Mesenchymal stem cell (in vitro differentiated cells and primary cell): ENCODE data around the gene FBN3.

Experiments
- DNase-seq: peaks from one replicate; pipeline ENCODE4 v3.0.0-alpha.2; 2013
- H2AFZ ChIP-seq: one replicate; pipeline ENCODE4 v1.6.1; 2013; ENCODE audit warnings: low read depth, mild to moderate bottlenecking, control low read depth, inconsistent platforms, low read length, moderate library complexity
- H2AK5ac ChIP-seq: 2 replicates; pipeline ENCODE4 v1.6.1; 2013; ENCODE audit warnings: low read length, moderate library complexity, mild to moderate bottlenecking, inconsistent platforms; ENCODE audit not compliant: severe bottlenecking
- H2BK120ac ChIP-seq: one replicate; pipeline ENCODE4 v1.6.1; 2013; ENCODE audit warnings: low read depth, mild to moderate bottlenecking, inconsistent platforms, low read length, moderate library complexity
- H2BK12ac ChIP-seq, 2 experiments: one replicate each; pipeline ENCODE4 v1.6.1; 2013; ENCODE audit warnings: inconsistent platforms in 2 of 2, low read length in 2 of 2, mild to moderate bottlenecking in 2 of 2, moderate library complexity in 2 of 2, control low read depth in 1 of 2
- H2BK15ac ChIP-seq: one replicate; pipeline ENCODE4 v1.6.1; 2013; ENCODE audit warnings: mild to moderate bottlenecking, low read depth, inconsistent platforms; ENCODE audit not compliant: poor library complexity, severe bottlenecking
- H2BK5ac ChIP-seq: 2 replicates; pipeline ENCODE4 v1.6.1; 2013; ENCODE audit warnings: low read depth, mild to moderate bottlenecking, low read length, control low read depth, inconsistent platforms; ENCODE audit not compliant: poor library complexity, severe bottlenecking
- H3K14ac ChIP-seq, 2 experiments: one replicate each; pipeline ENCODE4 v1.6.1; 2013; ENCODE audit warnings: inconsistent platforms in 2 of 2, low read length in 2 of 2, control low read depth in 1 of 2, mild to moderate bottlenecking in 1 of 2, moderate library complexity in 1 of 2
- H3K18ac ChIP-seq, 2 experiments: one replicate each; pipeline ENCODE4 v1.6.1; 2013; ENCODE audit warnings: inconsistent platforms in 2 of 2, low read length in 2 of 2, control low read depth in 1 of 2, low read depth in 1 of 2, mild to moderate bottlenecking in 1 of 2
- H3K23ac ChIP-seq, 2 experiments: one replicate each; pipeline ENCODE4 v1.6.1; 2013; ENCODE audit warnings: inconsistent platforms in 2 of 2, low read length in 2 of 2, mild to moderate bottlenecking in 2 of 2, moderate library complexity in 2 of 2, control low read depth in 1 of 2
- H3K27ac ChIP-seq: 2 replicates; pipeline ENCODE4 v1.5.1; 2013; ENCODE audit warnings: mild to moderate bottlenecking, moderate library complexity, low read length, control low read depth, inconsistent platforms; ENCODE audit not compliant: poor library complexity, severe bottlenecking
- H3K27me3 ChIP-seq, 2 experiments: 2 replicates each; pipeline versions ENCODE4 v1.6.1 to v1.7.0; 2013; ENCODE audit warnings: low read length in 2 of 2, mild to moderate bottlenecking in 2 of 2, moderate library complexity in 2 of 2, control low read depth in 1 of 2, inconsistent platforms in 1 of 2; ENCODE audit not compliant: control insufficient read depth in 1 of 2, insufficient read depth in 1 of 2
- H3K36me3 ChIP-seq, 2 experiments: 2 replicates each; pipeline versions ENCODE4 v1.6.1 to v1.7.0; 2013; ENCODE audit warnings: low read length in 2 of 2, control low read depth in 1 of 2, inconsistent platforms in 1 of 2, low read depth in 1 of 2, mild to moderate bottlenecking in 1 of 2; ENCODE audit not compliant: insufficient read depth in 2 of 2, control insufficient read depth in 1 of 2
- H3K4ac ChIP-seq, 2 experiments: one replicate each; pipeline ENCODE4 v1.6.1; 2013; ENCODE audit warnings: inconsistent platforms in 2 of 2, low read length in 2 of 2, mild to moderate bottlenecking in 2 of 2, moderate library complexity in 2 of 2, control low read depth in 1 of 2, low read depth in 1 of 2
- H3K4me1 ChIP-seq: 2 replicates; pipeline ENCODE4 v1.6.1; 2013; ENCODE audit warnings: low read depth, low read length, control low read depth; ENCODE audit not compliant: control insufficient read depth, insufficient read depth
- H3K4me2 ChIP-seq: 2 replicates; pipeline ENCODE4 v1.6.1; 2013; ENCODE audit warnings: low read length, mild to moderate bottlenecking, inconsistent platforms; ENCODE audit not compliant: poor library complexity, severe bottlenecking
- H3K4me3 ChIP-seq, 2 experiments: 2 replicates each; pipeline versions ENCODE4 v1.5.1 to v1.7.0; 2013; ENCODE audit warnings: low read length in 2 of 2, mild to moderate bottlenecking in 2 of 2, control low read depth in 1 of 2, low read depth in 1 of 2; ENCODE audit not compliant: insufficient read depth in 1 of 2
- H3K79me1 ChIP-seq: replicated peaks from 2 replicates; pipeline ENCODE4 v1.6.1; 2013; ENCODE audit warnings: mild to moderate bottlenecking, control low read depth, low read length, inconsistent platforms; ENCODE audit not compliant: poor library complexity, severe bottlenecking
- H3K9ac ChIP-seq: 2 replicates; pipeline ENCODE4 v1.7.0; 2013; ENCODE audit warnings: mild to moderate bottlenecking, low read length, moderate library complexity
- H3K9me3 ChIP-seq: 2 replicates; pipeline ENCODE4 v1.7.0; 2013; ENCODE audit warnings: mild to moderate bottlenecking, low read length; ENCODE audit not compliant: control insufficient read depth
- H4K8ac ChIP-seq: one replicate; pipeline ENCODE4 v1.6.1; 2013; ENCODE audit warnings: inconsistent platforms, mild to moderate bottlenecking, low read length, moderate library complexity
- H4K91ac ChIP-seq: one replicate; pipeline ENCODE4 v1.6.1; 2013; ENCODE audit warnings: mild to moderate bottlenecking, low read length, inconsistent platforms
- WGBS: methylation state at CpG from one replicate; pipeline ENCODE4 v1.1.7; 2013; ENCODE audit warnings: mixed read lengths; 5-methylcytosine and 5-hydroxymethylcytosine counted together

FBN3 gene

DNA sequence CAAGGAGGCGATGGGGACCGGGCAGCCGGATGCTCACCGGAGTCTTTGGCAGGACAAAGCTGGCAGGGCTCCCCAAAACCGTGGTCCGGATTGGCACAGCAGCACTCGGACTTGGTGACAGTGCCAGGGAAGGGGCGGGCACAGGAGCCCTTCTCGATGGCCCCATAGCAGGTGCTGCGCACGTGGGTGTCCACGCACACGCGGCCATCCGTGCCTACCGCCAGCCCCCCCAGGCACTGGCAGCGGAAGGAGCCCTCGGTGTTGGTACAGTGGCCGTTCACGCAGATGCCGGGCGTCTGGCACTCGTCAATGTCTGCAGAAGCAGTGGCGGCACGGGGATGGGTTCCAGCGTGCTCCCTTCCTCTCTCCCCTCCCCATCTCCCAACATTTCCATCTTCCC lies 17.9 kb downstream of the FBN3 start:
- no peak overlapping the region for H3K4me3 ChIP-seq
- H2BK15ac ChIP-seq = no peak overlapping the region
- peaks cover 4 to 16% of the 10 kb centered on the region in 2 experiments for H3K27me3 ChIP-seq
- H2AK5ac ChIP-seq = no peak overlapping the region
- no peak overlapping the region for H3K4ac ChIP-seq
- 82% methylated on average over 26 of the region's 26 CpGs for WGBS
- no peak overlapping the region for H2BK12ac ChIP-seq
- no peaks in the 10 kb centered on the region for H3K9me3 ChIP-seq
- no peaks in the 10 kb centered on the region for H3K79me1 ChIP-seq
- H2BK120ac ChIP-seq = no peak overlapping the region
- no peak overlapping the region for H2BK5ac ChIP-seq
- H3K18ac ChIP-seq = no peak overlapping the region
- H3K14ac ChIP-seq = no peak overlapping the region
- H3K4me2 ChIP-seq = no peak overlapping the region
- no peak overlapping the region for H2AFZ ChIP-seq
- no peak overlapping the region for H4K91ac ChIP-seq
- no peaks in the 10 kb centered on the region for H3K36me3 ChIP-seq
- H4K8ac ChIP-seq = no peak overlapping the region
- H3K23ac ChIP-seq = no peak overlapping the region
- no peak for DNase-seq
- H3K27ac ChIP-seq = no peak overlapping the region
- no peak overlapping the region for H3K9ac ChIP-seq
- peaks cover 3% of the 10 kb centered on the region for H3K4me1 ChIP-seq

- no peak overlapping the region for H3K23ac ChIP-seq
- no peak overlapping the region for H3K4me2 ChIP-seq
- H4K8ac ChIP-seq = no peak overlapping the region
- no peak overlapping the region for H3K4me3 ChIP-seq
- H3K9ac ChIP-seq = no peak overlapping the region
- peaks cover 3% of the 10 kb centered on the region for H3K4me1 ChIP-seq
- WGBS = 90% methylated on average over 20 of the region's 20 CpGs
- no peak overlapping the region for H2AK5ac ChIP-seq
- H3K9me3 ChIP-seq = no peaks in the 10 kb centered on the region
- no peak overlapping the region for H3K27ac ChIP-seq
- H3K79me1 ChIP-seq = no peaks in the 10 kb centered on the region
- H3K14ac ChIP-seq = no peak overlapping the region
- peaks cover 4 to 20% of the 10 kb centered on the region in 2 experiments for H3K27me3 ChIP-seq
- H3K4ac ChIP-seq = no peak overlapping the region
- no peak for DNase-seq
- no peak overlapping the region for H2AFZ ChIP-seq
- H4K91ac ChIP-seq = peak overlapping the region; percentile 22
- H2BK15ac ChIP-seq = no peak overlapping the region
- H3K36me3 ChIP-seq = no peaks in the 10 kb centered on the region
- no peak overlapping the region for H2BK5ac ChIP-seq
- no peak overlapping the region for H2BK120ac ChIP-seq
- H3K18ac ChIP-seq = no peak overlapping the region
- H2BK12ac ChIP-seq = no peak overlapping the region
Measured at GRCh38 chr19:8129061-8129618, 20.3 kb downstream of the FBN3 start.

DNA sequence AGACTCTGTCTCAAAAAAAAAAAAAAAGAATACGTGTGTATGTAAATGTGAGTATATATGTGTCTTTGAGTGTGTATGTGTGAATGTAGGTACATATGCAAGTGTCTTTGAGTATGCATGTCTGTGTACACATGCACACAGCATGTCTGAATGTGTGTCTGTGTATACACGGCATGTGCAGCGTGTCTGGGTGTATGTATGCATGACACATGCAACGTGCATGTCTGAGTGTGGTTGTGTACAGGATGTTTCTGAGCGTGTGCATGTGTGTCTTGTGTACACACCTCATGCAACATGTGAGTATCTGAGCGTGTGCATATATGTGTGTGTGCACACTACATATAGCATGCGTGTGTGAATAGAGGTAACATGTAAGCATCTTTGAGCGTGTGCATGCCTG lies 20.8 kb downstream of the FBN3 start:
- 89% methylated on average over 8 of the region's 8 CpGs for WGBS
- no peak overlapping the region for H2BK12ac ChIP-seq
- H3K23ac ChIP-seq = no peak overlapping the region
- no peak overlapping the region for H3K14ac ChIP-seq
- H3K36me3 ChIP-seq = no peaks in the 10 kb centered on the region
- H2AFZ ChIP-seq = no peak overlapping the region
- H3K4me3 ChIP-seq = no peak overlapping the region
- H2BK15ac ChIP-seq = no peak overlapping the region
- DNase-seq = no peak
- H4K91ac ChIP-seq = peak overlapping the region; percentile 12
- peaks cover 4 to 20% of the 10 kb centered on the region in 2 experiments for H3K27me3 ChIP-seq
- H2BK5ac ChIP-seq = no peak overlapping the region
- H3K79me1 ChIP-seq = no peaks in the 10 kb centered on the region
- no peak overlapping the region for H3K27ac ChIP-seq
- H2AK5ac ChIP-seq = no peak overlapping the region
- no peak overlapping the region for H3K9ac ChIP-seq
- H3K4me1 ChIP-seq = peaks cover 3% of the 10 kb centered on the region
- no peak overlapping the region for H2BK120ac ChIP-seq
- H3K4ac ChIP-seq = no peak overlapping the region
- H4K8ac ChIP-seq = no peak overlapping the region
- no peaks in the 10 kb centered on the region for H3K9me3 ChIP-seq
- no peak overlapping the region for H3K4me2 ChIP-seq
- H3K18ac ChIP-seq = no peak overlapping the region

GRCh38 chr19:8127311-8127710 lies 22.1 kb downstream of the FBN3 start:
- Histone ChIP-seq H3K23ac (no peak overlapping the region), H3K9ac (no peak overlapping the region), H3K4me1 (peaks cover 3% of the 10 kb centered on the region), H3K14ac (no peak overlapping the region), H3K27ac (no peak overlapping the region), H3K4ac (no peak overlapping the region), H2BK5ac (no peak overlapping the region), H2BK120ac (no peak overlapping the region), H3K18ac (no peak overlapping the region), H3K36me3 (no peaks in the 10 kb centered on the region), H3K4me2 (no peak overlapping the region), H4K91ac (no peak overlapping the region), H3K4me3 (no peak overlapping the region), H3K79me1 (no peaks in the 10 kb centered on the region), H2AK5ac (no peak overlapping the region), H2BK12ac (no peak overlapping the region), H4K8ac (no peak overlapping the region), H3K27me3 (peaks cover 4 to 18% of the 10 kb centered on the region in 2 experiments), H2AFZ (no peak overlapping the region), H3K9me3 (no peaks in the 10 kb centered on the region), H2BK15ac (no peak overlapping the region)
- 89% methylated on average over 8 of the region's 8 CpGs for WGBS
- no peak for DNase-seq
